ENCODE measurements around the gene TMEM51.
A peak's percentile ranks its signal among the peaks of the same experiment; 100 is the strongest.

The TMEM51 gene

GRCh38 chr1:15186846-15187151 is 33.3 kb downstream of the TMEM51 start:
- Mint-ChIP-seq H3K4me1 (peaks cover 62% of the 10 kb centered on the region), H3K9me3 (no peaks in the 10 kb centered on the region), H3K27me3 (ENCODE audit: low read depth, poor library complexity) (peaks cover 9% of the 10 kb centered on the region), H3K27ac (no peak overlapping the region), H3K4me3 (no peak overlapping the region), H3K36me3 (ENCODE audit: low read depth) (no peaks in the 10 kb centered on the region)
- TF ChIP-seq, protein P1, sequence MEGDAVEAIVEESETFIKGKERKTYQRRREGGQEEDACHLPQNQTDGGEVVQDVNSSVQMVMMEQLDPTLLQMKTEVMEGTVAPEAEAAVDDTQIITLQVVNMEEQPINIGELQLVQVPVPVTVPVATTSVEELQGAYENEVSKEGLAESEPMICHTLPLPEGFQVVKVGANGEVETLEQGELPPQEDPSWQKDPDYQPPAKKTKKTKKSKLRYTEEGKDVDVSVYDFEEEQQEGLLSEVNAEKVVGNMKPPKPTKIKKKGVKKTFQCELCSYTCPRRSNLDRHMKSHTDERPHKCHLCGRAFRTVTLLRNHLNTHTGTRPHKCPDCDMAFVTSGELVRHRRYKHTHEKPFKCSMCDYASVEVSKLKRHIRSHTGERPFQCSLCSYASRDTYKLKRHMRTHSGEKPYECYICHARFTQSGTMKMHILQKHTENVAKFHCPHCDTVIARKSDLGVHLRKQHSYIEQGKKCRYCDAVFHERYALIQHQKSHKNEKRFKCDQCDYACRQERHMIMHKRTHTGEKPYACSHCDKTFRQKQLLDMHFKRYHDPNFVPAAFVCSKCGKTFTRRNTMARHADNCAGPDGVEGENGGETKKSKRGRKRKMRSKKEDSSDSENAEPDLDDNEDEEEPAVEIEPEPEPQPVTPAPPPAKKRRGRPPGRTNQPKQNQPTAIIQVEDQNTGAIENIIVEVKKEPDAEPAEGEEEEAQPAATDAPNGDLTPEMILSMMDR (IDR thresholded peaks at IDR 0.05), result no peak
- no peak for DNase-seq

GRCh38 chr1:15187175-15188129 is 33.9 kb downstream of the TMEM51 start:
- Mint-ChIP-seq H3K4me3 (no peak overlapping the region), H3K27ac (no peak overlapping the region), H3K27me3 (ENCODE audit: low read depth, poor library complexity) (peaks cover 9% of the 10 kb centered on the region), H3K9me3 (no peaks in the 10 kb centered on the region), H3K36me3 (ENCODE audit: low read depth) (no peaks in the 10 kb centered on the region), H3K4me1 (peaks cover 61% of the 10 kb centered on the region)
- peak; percentile 54 for DNase-seq
- TF ChIP-seq, protein P1 (IDR thresholded peaks at IDR 0.05), result no peak

DNA sequence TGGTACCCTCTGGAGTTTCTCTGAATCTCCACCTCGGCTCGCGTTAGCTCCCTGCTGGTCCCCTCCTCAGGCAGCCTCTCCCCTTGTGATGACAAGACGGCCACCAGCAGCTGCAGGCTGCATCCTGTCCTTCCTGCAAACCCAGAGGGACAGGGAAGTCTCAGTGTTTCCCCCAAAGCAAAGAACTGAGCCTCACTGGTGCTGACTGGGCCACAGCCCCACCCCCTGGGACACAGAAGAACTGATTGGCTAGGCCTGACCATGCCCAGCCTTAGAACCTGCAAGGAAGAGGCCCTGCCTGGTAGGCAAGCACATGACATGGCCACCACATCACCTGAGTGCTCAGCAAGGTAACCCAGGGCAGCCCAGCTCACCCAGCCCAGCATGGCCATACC is 34.6 kb downstream of the TMEM51 start:
- Mint-ChIP-seq H3K27ac (no peak overlapping the region), H3K4me3 (no peak overlapping the region), H3K9me3 (no peaks in the 10 kb centered on the region), H3K4me1 (peaks cover 61% of the 10 kb centered on the region), H3K36me3 (ENCODE audit: low read depth) (no peaks in the 10 kb centered on the region), H3K27me3 (ENCODE audit: low read depth, poor library complexity) (peaks cover 9% of the 10 kb centered on the region)
- peak; percentile 25 for DNase-seq
- TF ChIP-seq, protein P1 (IDR thresholded peaks at IDR 0.05), result no peak

- TF ChIP-seq, protein P1 (IDR thresholded peaks at IDR 0.05), result no peak
- Mint-ChIP-seq H3K9me3 (no peaks in the 10 kb centered on the region), H3K27me3 (ENCODE audit: low read depth, poor library complexity) (peaks cover 9% of the 10 kb centered on the region), H3K36me3 (ENCODE audit: low read depth) (no peaks in the 10 kb centered on the region), H3K27ac (no peak overlapping the region), H3K4me3 (no peak overlapping the region), H3K4me1 (peaks cover 61% of the 10 kb centered on the region)
- DNase-seq, result no peak
Measured at GRCh38 chr1:15188678-15189077, 35.1 kb downstream of the TMEM51 start.

GRCh38 chr1:15189692-15190370 is 36.3 kb downstream of the TMEM51 start:
- peaks cover 6% of the 10 kb centered on the region for H3K27me3 Mint-ChIP-seq (ENCODE audit: low read depth, poor library complexity)
- DNase-seq, result no peak
- H3K36me3 Mint-ChIP-seq (ENCODE audit: low read depth), result no peaks in the 10 kb centered on the region
- peak overlapping the region; percentile 8 for H3K27ac Mint-ChIP-seq
- H3K4me1 Mint-ChIP-seq, result peaks cover 61% of the 10 kb centered on the region
- H3K4me3 Mint-ChIP-seq, result no peak overlapping the region
- TF ChIP-seq, protein P1 (IDR thresholded peaks at IDR 0.05), result no peak
- H3K9me3 Mint-ChIP-seq, result no peaks in the 10 kb centered on the region
